ENCODE data around the gene HYAL3. TPM values are rescaled to one million over a fixed set of nuclear protein-coding genes. Genes with fewer than 3 reads are reported as not detected.

Gene HYAL3
- total RNA-seq, 5 donors from 2014 or later (not counting 1 experiment from before 2014, with no cell fraction given) = 2.6 to 6.2 (median 3.9) TPM

DNA sequence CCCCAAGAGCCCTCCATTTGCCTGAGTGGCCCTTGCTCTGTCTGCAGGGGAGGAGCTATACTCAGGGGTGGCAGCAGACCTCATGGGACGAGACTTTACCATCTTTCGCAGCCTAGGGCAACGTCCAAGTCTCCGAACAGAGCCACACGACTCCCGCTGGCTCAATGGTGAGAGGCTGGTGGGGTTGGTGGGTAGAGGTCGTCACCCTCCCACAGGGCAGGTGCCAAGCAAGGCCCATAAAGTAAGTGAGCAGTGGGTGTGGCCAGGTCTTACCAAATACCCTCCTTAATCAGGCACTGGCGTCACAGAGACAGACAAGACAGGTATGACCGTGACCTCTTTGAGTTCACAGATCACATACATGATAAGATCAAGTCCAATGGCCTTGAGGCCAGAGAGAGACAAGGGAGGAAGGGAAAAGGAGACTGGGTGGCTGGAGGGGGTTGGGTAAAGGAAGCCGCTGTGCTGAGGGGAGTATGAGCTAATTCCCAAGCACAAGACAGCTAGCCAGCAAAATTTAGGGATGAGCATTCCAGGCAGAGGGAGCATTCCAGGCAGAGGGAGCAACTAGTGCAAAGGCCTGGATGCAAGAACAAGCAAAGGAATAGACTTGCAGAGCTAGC, 27.8 kb downstream of the HYAL3 start:
- H3K27me3 Mint-ChIP-seq = peaks cover 25 to 32% of the 10 kb centered on the region in 2 donors
- no peaks in the 10 kb centered on the region for H3K36me3 ChIP-seq (ENCODE audit: control insufficient read depth in 2 of 2, extremely low read depth in 1 of 2, insufficient read depth in 1 of 2, low read length in 1 of 2)
- H3K4me1 Mint-ChIP-seq = peaks cover 23 to 28% (median 24%) of the 10 kb centered on the region in 3 donors
- ATAC-seq (replicated peaks in 1 of 4) (no peak), DNase-seq (no peak)
- H3K4me3 ChIP-seq (ENCODE audit: control insufficient read depth in 1 of 2, extremely low read depth in 1 of 2, low read length in 1 of 2) = no peak overlapping the region
- ChIA-PET POLR2A (no interaction called here), CTCF (interaction anchor here in 1 of 2 donors (0.9 to 1.1 kb wide), 2 partner anchors 28 to 77 kb away, joined by 3 to 6 read pairs; partner anchors contain the start of genes HYAL3 and NAA80)
- no peak overlapping the region for H3K4me3 Mint-ChIP-seq
- no peaks in the 10 kb centered on the region for H3K9me3 ChIP-seq
- H3K36me3 Mint-ChIP-seq = no peaks in the 10 kb centered on the region
- H3K27me3 ChIP-seq (replicated peaks in 1 of 2; ENCODE audit: control insufficient read depth in 2 of 2, extremely low read depth in 1 of 2, insufficient read depth in 2 of 2, low read length in 1 of 2) = peaks cover 9 to 58% of the 10 kb centered on the region in 2 experiments
- WGBS (ENCODE audit: insufficient coverage) = 90% methylated on average over 3 of the region's 10 CpGs
- H3K27ac ChIP-seq (ENCODE audit: low read length) = no peak overlapping the region
- H3K9me3 Mint-ChIP-seq = no peaks in the 10 kb centered on the region
- H3K4me1 ChIP-seq (ENCODE audit: control insufficient read depth in 1 of 2, extremely low read depth in 1 of 2, insufficient read depth in 2 of 2, low read length in 2 of 2) = peaks cover 3 to 39% of the 10 kb centered on the region in 2 experiments
- H3K27ac Mint-ChIP-seq = no peak overlapping the region

DNA sequence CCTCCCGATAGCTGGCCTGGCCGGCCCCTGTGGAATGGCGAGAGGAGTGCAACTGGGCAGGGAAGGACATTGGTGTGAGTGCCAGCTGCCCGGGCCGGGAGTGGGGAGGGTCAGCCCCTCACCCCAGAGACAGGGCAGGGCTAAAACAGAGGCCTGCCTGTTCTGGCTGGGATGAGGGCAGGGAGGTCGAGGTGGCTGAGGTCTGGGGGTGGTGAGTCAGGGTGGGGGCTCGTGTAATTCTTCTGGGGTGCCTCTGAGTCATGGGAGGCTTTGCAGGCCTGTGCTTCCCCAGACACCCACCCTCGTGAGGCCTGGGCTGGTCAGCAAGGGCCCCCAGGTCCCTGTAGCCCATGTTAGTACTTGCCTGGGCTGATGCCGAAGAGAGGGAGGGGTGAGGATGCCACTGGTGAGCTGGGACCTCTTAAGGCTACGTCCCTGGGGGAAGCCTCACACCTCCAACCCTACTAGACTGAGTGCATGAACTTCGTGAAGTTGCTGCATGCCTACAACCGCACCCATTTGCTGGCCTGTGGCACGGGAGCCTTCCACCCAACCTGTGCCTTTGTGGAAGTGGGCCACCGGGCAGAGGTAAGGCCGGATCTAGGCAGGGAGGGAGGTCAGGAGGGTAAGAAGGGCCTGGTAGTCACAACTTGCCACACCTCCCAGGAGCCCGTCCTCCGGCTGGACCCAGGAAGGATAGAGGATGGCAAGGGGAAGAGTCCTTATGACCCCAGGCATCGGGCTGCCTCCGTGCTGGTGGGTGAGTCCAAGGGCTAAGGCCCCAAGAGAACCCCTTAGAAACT, 28.6 kb downstream of the HYAL3 start:
- H3K9me3 Mint-ChIP-seq = no peaks in the 10 kb centered on the region
- no peak overlapping the region for H3K4me3 ChIP-seq (ENCODE audit: control insufficient read depth in 1 of 2, extremely low read depth in 1 of 2, low read length in 1 of 2)
- H3K36me3 ChIP-seq (ENCODE audit: control insufficient read depth in 2 of 2, extremely low read depth in 1 of 2, insufficient read depth in 1 of 2, low read length in 1 of 2) = no peaks in the 10 kb centered on the region
- no peak overlapping the region for H3K27ac Mint-ChIP-seq
- POLR2A ChIA-PET = no interaction called here
- CTCF ChIA-PET = interaction anchor here in 1 of 2 donors (0.9 kb wide), 1 partner anchor 29 kb away, joined by 3 read pairs; the partner anchor contains the start of genes HYAL3 and NAA80
- peaks cover 7 to 60% of the 10 kb centered on the region in 2 experiments for H3K27me3 ChIP-seq (replicated peaks in 1 of 2; ENCODE audit: control insufficient read depth in 2 of 2, extremely low read depth in 1 of 2, insufficient read depth in 2 of 2, low read length in 1 of 2)
- ATAC-seq (replicated peaks in 1 of 4) (no peak), DNase-seq (no peak)
- peaks cover 2 to 31% of the 10 kb centered on the region in 2 experiments for H3K4me1 ChIP-seq (ENCODE audit: control insufficient read depth in 1 of 2, extremely low read depth in 1 of 2, insufficient read depth in 2 of 2, low read length in 2 of 2)
- H3K36me3 Mint-ChIP-seq = no peaks in the 10 kb centered on the region
- WGBS (ENCODE audit: insufficient coverage) = 88% methylated on average over 9 of the region's 19 CpGs
- H3K4me1 Mint-ChIP-seq = peaks cover 18 to 23% (median 19%) of the 10 kb centered on the region in 3 donors
- peaks cover 20 to 25% of the 10 kb centered on the region in 2 donors for H3K27me3 Mint-ChIP-seq
- no peak overlapping the region for H3K4me3 Mint-ChIP-seq
- no peak overlapping the region for H3K27ac ChIP-seq (ENCODE audit: low read length)
- H3K9me3 ChIP-seq = no peaks in the 10 kb centered on the region

GRCh38 chr3:50269977-50270413, 29.2 kb downstream of the HYAL3 start:
- ChIA-PET POLR2A (no interaction called here), CTCF (no interaction called here)
- Mint-ChIP-seq H3K36me3 (no peaks in the 10 kb centered on the region), H3K9me3 (no peaks in the 10 kb centered on the region), H3K4me1 (peaks cover 13 to 17% (median 14%) of the 10 kb centered on the region in 3 donors), H3K27ac (no peak overlapping the region), H3K4me3 (no peak overlapping the region), H3K27me3 (peaks cover 13 to 20% of the 10 kb centered on the region in 2 donors)
- no peak for ATAC-seq (replicated peaks in 1 of 4)
- no peak overlapping the region for H3K4me3 ChIP-seq (ENCODE audit: control insufficient read depth in 1 of 2, extremely low read depth in 1 of 2, low read length in 1 of 2)
- 93% methylated on average over 5 of the region's 8 CpGs for WGBS (ENCODE audit: insufficient coverage)
- H3K4me1 ChIP-seq (ENCODE audit: control insufficient read depth in 1 of 2, extremely low read depth in 1 of 2, insufficient read depth in 2 of 2, low read length in 2 of 2) = peaks cover 2 to 25% of the 10 kb centered on the region in 2 experiments
- H3K9me3 ChIP-seq = no peaks in the 10 kb centered on the region
- no peaks in the 10 kb centered on the region for H3K36me3 ChIP-seq (ENCODE audit: control insufficient read depth in 2 of 2, extremely low read depth in 1 of 2, insufficient read depth in 1 of 2, low read length in 1 of 2)
- peaks cover 7 to 60% of the 10 kb centered on the region in 2 experiments for H3K27me3 ChIP-seq (replicated peaks in 1 of 2; ENCODE audit: control insufficient read depth in 2 of 2, extremely low read depth in 1 of 2, insufficient read depth in 2 of 2, low read length in 1 of 2)
- no peak overlapping the region for H3K27ac ChIP-seq (ENCODE audit: low read length)
- no peak for DNase-seq

GRCh38 chr3:50269460-50269859, 29.7 kb downstream of the HYAL3 start:
- no peak overlapping the region for H3K4me3 ChIP-seq (ENCODE audit: control insufficient read depth in 1 of 2, extremely low read depth in 1 of 2, low read length in 1 of 2)
- no peak overlapping the region for H3K4me3 Mint-ChIP-seq
- DNase-seq (no peak), ATAC-seq (replicated peaks in 1 of 4) (no peak)
- ChIA-PET CTCF (no interaction called here), POLR2A (interaction anchor here in 1 of 2 donors (0.7 kb wide), 1 partner anchor 353 kb away, joined by 6 read pairs; no protein-coding TSS in a partner anchor)
- no peaks in the 10 kb centered on the region for H3K9me3 Mint-ChIP-seq
- H3K27ac ChIP-seq (ENCODE audit: low read length) = no peak overlapping the region
- H3K4me1 ChIP-seq (ENCODE audit: control insufficient read depth in 1 of 2, extremely low read depth in 1 of 2, insufficient read depth in 2 of 2, low read length in 2 of 2) = peaks cover 1 to 19% of the 10 kb centered on the region in 2 experiments
- 57% methylated on average over 1 of the region's 4 CpGs for WGBS (ENCODE audit: insufficient coverage)
- peaks cover 11 to 15% of the 10 kb centered on the region in 2 donors for H3K27me3 Mint-ChIP-seq
- no peaks in the 10 kb centered on the region for H3K9me3 ChIP-seq
- H3K27me3 ChIP-seq (replicated peaks in 1 of 2; ENCODE audit: control insufficient read depth in 2 of 2, extremely low read depth in 1 of 2, insufficient read depth in 2 of 2, low read length in 1 of 2) = peaks cover 7 to 58% of the 10 kb centered on the region in 2 experiments
- peaks cover 10 to 13% (median 11%) of the 10 kb centered on the region in 3 donors for H3K4me1 Mint-ChIP-seq
- no peak overlapping the region for H3K27ac Mint-ChIP-seq
- no peaks in the 10 kb centered on the region for H3K36me3 ChIP-seq (ENCODE audit: control insufficient read depth in 2 of 2, extremely low read depth in 1 of 2, insufficient read depth in 1 of 2, low read length in 1 of 2)
- H3K36me3 Mint-ChIP-seq = no peaks in the 10 kb centered on the region

- Mint-ChIP-seq H3K4me1 (peaks cover 5 to 8% (median 6%) of the 10 kb centered on the region in 3 donors), H3K27ac (no peak within 1 kb of the TSS), H3K4me3 (no peak within 1 kb of the TSS), H3K27me3 (peaks cover 6 to 10% of the 10 kb centered on the region in 2 donors), H3K36me3 (no peaks in the 10 kb centered on the region), H3K9me3 (no peaks in the 10 kb centered on the region)
- POLR2A ChIA-PET = interaction anchor here in 1 of 2 donors (0.7 kb wide), 1 partner anchor 353 kb away, joined by 6 read pairs; no protein-coding TSS in a partner anchor
- Histone ChIP-seq H3K4me1 (ENCODE audit: control insufficient read depth in 1 of 2, extremely low read depth in 1 of 2, insufficient read depth in 2 of 2, low read length in 2 of 2) (peaks cover 0 to 13% of the 10 kb centered on the region in 2 experiments), H3K9me3 (no peaks in the 10 kb centered on the region), H3K27me3 (replicated peaks in 1 of 2; ENCODE audit: control insufficient read depth in 2 of 2, extremely low read depth in 1 of 2, insufficient read depth in 2 of 2, low read length in 1 of 2) (peaks cover 1 to 52% of the 10 kb centered on the region in 2 experiments), H3K27ac (ENCODE audit: low read length) (no peak within 1 kb of the TSS), H3K36me3 (ENCODE audit: control insufficient read depth in 2 of 2, extremely low read depth in 1 of 2, insufficient read depth in 1 of 2, low read length in 1 of 2) (no peaks in the 10 kb centered on the region), H3K4me3 (ENCODE audit: control insufficient read depth in 1 of 2, extremely low read depth in 1 of 2, low read length in 1 of 2) (no peak within 1 kb of the TSS)
- WGBS (ENCODE audit: insufficient coverage) = 86% methylated on average over 15 of the region's 21 CpGs
- ATAC-seq (replicated peaks in 1 of 4) (no peak), DNase-seq (no peak)
- CTCF ChIA-PET = no interaction called here
Measured at GRCh38 chr3:50268703-50269451, 30.3 kb downstream of the HYAL3 start, which contains the start of gene SEMA3B. Gene SEMA3B, plus strand, starts transcription at chr3:50269147. Its CDS starts 94 bp downstream, at chr3:50269241.

DNA sequence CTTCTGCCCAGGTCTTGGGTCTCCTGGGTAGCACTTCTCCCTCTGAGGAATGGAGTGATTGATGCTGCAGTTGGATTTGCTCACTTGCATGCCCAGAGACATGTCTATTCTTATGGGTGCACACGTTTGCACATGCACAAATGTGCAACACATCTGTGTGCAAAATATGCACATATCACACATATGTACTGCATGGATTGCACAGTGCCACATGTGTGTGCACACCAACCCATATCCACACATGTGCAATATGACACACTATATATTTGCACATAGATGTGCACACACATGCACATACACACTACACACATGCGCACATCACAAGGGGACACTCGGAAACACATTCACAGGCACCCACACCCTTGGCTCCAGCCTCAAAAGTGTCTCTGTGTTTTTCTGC, 30.9 kb downstream of the HYAL3 start:
- ChIA-PET POLR2A (no interaction called here), CTCF (no interaction called here)
- Mint-ChIP-seq H3K4me1 (peaks cover 4 to 6% (median 6%) of the 10 kb centered on the region in 3 donors), H3K27me3 (peaks cover 6 to 8% of the 10 kb centered on the region in 2 donors), H3K9me3 (no peaks in the 10 kb centered on the region), H3K4me3 (no peak overlapping the region), H3K36me3 (no peaks in the 10 kb centered on the region), H3K27ac (no peak overlapping the region)
- peaks cover 0 to 7% of the 10 kb centered on the region in 2 experiments for H3K4me1 ChIP-seq (ENCODE audit: control insufficient read depth in 1 of 2, extremely low read depth in 1 of 2, insufficient read depth in 2 of 2, low read length in 2 of 2)
- no peaks in the 10 kb centered on the region for H3K36me3 ChIP-seq (ENCODE audit: control insufficient read depth in 2 of 2, extremely low read depth in 1 of 2, insufficient read depth in 1 of 2, low read length in 1 of 2)
- 63% methylated on average over 3 of the region's 3 CpGs for WGBS (ENCODE audit: insufficient coverage)
- H3K4me3 ChIP-seq (ENCODE audit: control insufficient read depth in 1 of 2, extremely low read depth in 1 of 2, low read length in 1 of 2) = no peak overlapping the region
- H3K27me3 ChIP-seq (replicated peaks in 1 of 2; ENCODE audit: control insufficient read depth in 2 of 2, extremely low read depth in 1 of 2, insufficient read depth in 2 of 2, low read length in 1 of 2) = peaks cover 0 to 46% of the 10 kb centered on the region in 2 experiments
- H3K27ac ChIP-seq (ENCODE audit: low read length) = no peak overlapping the region
- no peaks in the 10 kb centered on the region for H3K9me3 ChIP-seq
- DNase-seq (no peak), ATAC-seq (replicated peaks in 1 of 4) (no peak)
